HL-60 (cell line): ENCODE measurements around the gene SLC6A9.
A peak's percentile ranks its signal among the peaks of the same experiment; 100 is the strongest.

Experiments used
- DNase-seq, 2 experiments: peaks; one replicate each; pipeline ENCODE4 v3.0.0-alpha.2; 2010 to 2020; ENCODE audit warnings: low read depth in 1 of 2, low spot score in 1 of 2
- H3K27ac ChIP-seq: fragments of 250-450 bp; sonication (Bioruptor Pico); replicated peaks from 2 replicates; pipeline ENCODE4 v1.5.1; 2020; ENCODE audit warnings: mild to moderate bottlenecking, moderate library complexity
- H3K27me3 ChIP-seq: fragments of 250-450 bp; sonication (Bioruptor Pico); 2 replicates; pipeline ENCODE4 v1.5.1; 2021; ENCODE audit warnings: mild to moderate bottlenecking, moderate library complexity; ENCODE audit not compliant: insufficient read depth, poor library complexity, severe bottlenecking
- H3K4me3 ChIP-seq: replicated peaks from 2 replicates; pipeline ENCODE4 v1.5.1; 2011; ENCODE audit warnings: mild to moderate bottlenecking, control low read depth, low read length; ENCODE audit not compliant: insufficient read depth
- CTCF ChIP-seq: IDR thresholded peaks from one replicate; pipeline ENCODE4 v1.5.1; 2011; ENCODE audit warnings: low read length, control low read depth, inconsistent platforms; ENCODE audit not compliant: insufficient read depth
- GABPA ChIP-seq: IDR thresholded peaks from 2 replicates; pipeline ENCODE4 v1.6.1; 2012; ENCODE audit warnings: low read depth
- POLR2AphosphoS5 ChIP-seq: IDR thresholded peaks from 2 replicates; pipeline ENCODE4 v1.6.1; 2012; ENCODE audit warnings: low read depth
- REST ChIP-seq: IDR thresholded peaks from 2 replicates; pipeline ENCODE4 v1.6.1; 2012; ENCODE audit warnings: low read depth; ENCODE audit not compliant: insufficient replicate concordance
- SPI1 ChIP-seq: IDR thresholded peaks from 2 replicates; pipeline ENCODE4 v1.6.1; 2012; ENCODE audit warnings: low read depth, mild to moderate bottlenecking, borderline replicate concordance

The SLC6A9 gene

GRCh38 chr1:43970911-43971310 is 60.4 kb downstream of the SLC6A9 start:
- TF ChIP-seq POLR2AphosphoS5 (no peak), GABPA (no peak), CTCF (no peak), SPI1 (no peak)
- H3K27me3 ChIP-seq, result no peaks in the 10 kb centered on the region
- peak overlapping the region; percentile 98 for H3K4me3 ChIP-seq
- DNase-seq, result no peak
- H3K27ac ChIP-seq, result no peak overlapping the region

- H3K4me3 ChIP-seq, result peak overlapping the region; percentile 98
- no peaks in the 10 kb centered on the region for H3K27me3 ChIP-seq
- H3K27ac ChIP-seq, result peak overlapping the region; percentile 70
- TF ChIP-seq SPI1, result no peak
- TF ChIP-seq CTCF, result no peak
- no peak for TF ChIP-seq REST
- no peak for TF ChIP-seq POLR2AphosphoS5
- TF ChIP-seq GABPA, result no peak
- DNase-seq, result no peak
Measured at GRCh38 chr1:43970502-43970901, 60.8 kb downstream of the SLC6A9 start.

GRCh38 chr1:43969746-43970466 is 61.4 kb downstream of the SLC6A9 start, which contains the start of gene DPH2:
DPH2 (plus strand) TSS chr1:43970010; CDS start chr1:43970176, 166 bp downstream.
- peak; percentile 95 to 99 for DNase-seq
- peak within 1 kb of the TSS; percentile 98 for H3K4me3 ChIP-seq
- no peaks in the 10 kb centered on the region for H3K27me3 ChIP-seq
- H3K27ac ChIP-seq, result peak within 1 kb of the TSS; percentile 70
- TF ChIP-seq REST (no peak), GABPA (peak; percentile 94)

- Histone ChIP-seq H3K27ac (no peak overlapping the region), H3K27me3 (no peaks in the 10 kb centered on the region), H3K4me3 (no peak overlapping the region)
Measured at GRCh38 chr1:43969416-43969745, 61.9 kb downstream of the SLC6A9 start.

More at GRCh38 chr1:43969416-43969745, 61.9 kb downstream of the SLC6A9 start:
- DNase-seq, result no peak
- no peak for TF ChIP-seq GABPA
- TF ChIP-seq REST, result no peak
- no peak for TF ChIP-seq CTCF
- no peak for TF ChIP-seq SPI1
- no peak for TF ChIP-seq POLR2AphosphoS5
